Measurements from ENCODE around the gene IAPP. TPM values are rescaled to one million over a fixed set of nuclear protein-coding genes. Genes with fewer than 3 reads are reported as not detected.
"Not testable (repeated sequence)": the region's sequence is repeated elsewhere in the genome, so short reads cannot be mapped to it uniquely, and the experiment has no call there.

Gene IAPP
- polyA plus RNA-seq, 6 donors from 2014 or later = not detected

DNA sequence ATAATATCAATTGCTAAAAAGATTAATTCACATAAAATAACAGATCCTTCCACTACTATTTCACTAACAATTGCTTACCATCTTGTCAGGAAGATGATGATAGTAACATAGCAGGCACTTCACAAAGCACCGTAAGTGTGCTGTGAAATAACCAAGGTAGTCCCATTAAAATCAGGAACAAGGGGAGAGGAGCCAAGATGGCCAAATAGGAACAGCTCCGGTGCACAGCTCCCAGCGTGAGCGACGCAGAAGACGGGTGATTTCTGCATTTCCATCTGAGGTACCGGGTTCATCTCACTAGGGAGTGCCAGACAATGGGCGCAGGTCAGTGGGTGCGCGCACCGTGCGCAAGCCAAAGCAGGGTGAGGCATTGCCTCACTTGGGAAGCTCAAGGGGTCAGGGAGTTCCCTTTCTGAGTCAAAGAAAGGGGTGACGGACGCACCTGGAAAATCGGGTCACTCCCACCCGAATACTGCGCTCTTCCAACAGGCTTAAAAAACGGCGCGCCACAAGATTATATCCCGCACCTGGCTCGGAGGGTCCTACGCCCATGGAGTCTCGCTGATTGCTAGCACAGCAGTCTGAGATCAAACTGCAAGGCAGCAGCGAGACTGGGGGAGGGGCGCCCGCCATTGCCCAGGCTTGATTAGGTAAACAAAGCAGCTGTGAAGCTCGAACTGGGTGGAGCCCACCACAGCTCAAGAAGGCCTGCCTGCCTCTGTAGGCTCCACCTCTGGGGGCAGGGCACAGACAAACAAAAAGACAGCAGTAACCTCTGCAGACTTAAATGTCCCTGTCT is 22.3 kb downstream of the IAPP start:
- H3K4me1 Mint-ChIP-seq; H3K4me3 Mint-ChIP-seq; H3K9me3 Mint-ChIP-seq; H3K36me3 Mint-ChIP-seq; H3K27ac Mint-ChIP-seq; DNase-seq; ATAC-seq (ENCODE audit: low read depth in 2 of 2): not testable (repeated sequence)
- H3K27me3 Mint-ChIP-seq = peaks cover 14 to 25% (median 17%) of the 10 kb centered on the region in 3 donors

DNA sequence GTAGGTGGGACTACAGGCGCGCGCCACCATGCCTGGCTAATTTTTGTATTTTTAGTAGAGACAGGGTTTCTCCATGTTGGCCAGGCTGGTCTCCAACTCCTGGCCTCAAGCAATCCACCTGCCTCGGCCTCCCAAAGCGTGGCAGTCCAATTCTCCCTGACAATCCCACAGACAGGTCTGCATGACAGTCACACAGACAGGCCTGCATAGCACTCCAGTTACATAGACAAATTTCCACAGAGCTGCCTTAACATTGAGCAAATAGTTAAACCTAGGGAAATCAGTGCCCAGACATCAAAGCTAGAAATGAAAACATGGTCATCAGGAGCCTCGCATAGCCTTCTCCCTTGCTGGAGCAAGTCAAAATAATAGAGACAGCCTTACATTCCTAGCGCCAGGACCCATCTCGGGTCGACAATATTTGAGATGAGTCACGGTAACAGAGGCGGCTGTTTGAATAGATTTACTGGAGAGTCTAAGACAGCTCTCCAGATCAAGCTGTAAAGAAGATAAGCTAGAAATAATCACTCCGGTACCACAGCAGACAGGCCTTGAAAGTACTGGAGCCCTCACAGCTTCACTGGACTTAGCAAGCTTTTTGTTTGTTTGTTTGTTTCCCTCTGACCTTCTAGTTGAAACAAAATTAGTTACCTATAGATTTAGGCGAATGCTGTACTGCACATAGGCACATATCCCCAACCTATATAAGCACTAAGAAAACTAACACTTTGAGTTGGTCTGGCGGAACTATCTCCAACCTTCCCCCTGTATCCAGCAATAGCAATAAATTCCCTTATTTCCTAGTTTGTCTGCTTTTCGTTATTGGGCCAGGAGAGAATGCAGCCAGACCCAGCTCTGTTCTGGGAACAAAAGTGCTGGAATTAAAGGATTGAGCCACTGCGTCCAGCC is 40.9 kb downstream of the IAPP start:
- ATAC-seq (ENCODE audit: low read depth in 2 of 2) = no peak
- no peak for DNase-seq

DNA sequence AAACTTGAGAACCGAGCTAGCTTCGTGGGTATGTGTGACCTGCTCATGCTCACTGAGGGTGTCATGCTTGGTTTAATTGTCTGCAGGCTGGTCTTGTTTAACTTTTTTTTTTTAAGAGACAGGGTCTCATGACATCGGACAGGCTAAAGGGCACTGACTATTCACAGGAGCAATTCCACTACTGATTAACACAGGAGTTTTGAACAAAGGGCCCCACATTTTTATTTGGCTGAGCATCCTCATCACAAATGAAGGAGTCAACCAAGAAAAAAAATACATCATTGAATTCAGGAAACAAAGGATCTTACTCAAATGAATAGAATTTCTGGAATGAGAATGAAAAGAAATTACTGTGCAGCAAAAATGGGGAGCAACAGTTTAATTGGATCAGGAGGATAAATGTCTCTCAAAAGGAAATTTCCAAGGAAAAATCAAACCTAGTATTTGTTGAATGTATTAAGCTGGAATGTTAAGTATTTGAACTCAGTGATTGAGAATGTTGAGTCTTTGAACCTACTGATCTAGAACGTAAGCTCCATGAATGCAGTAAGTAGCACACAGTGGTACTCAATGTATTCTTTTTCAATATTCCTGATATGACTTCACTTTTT is 43.9 kb downstream of the IAPP start:
- ATAC-seq (ENCODE audit: low read depth in 2 of 2) (no peak), DNase-seq (no peak)
- no peaks in the 10 kb centered on the region for H3K9me3 Mint-ChIP-seq
- H3K27ac Mint-ChIP-seq = no peak overlapping the region
- H3K36me3 Mint-ChIP-seq = no peaks in the 10 kb centered on the region
- no peaks in the 10 kb centered on the region for H3K4me1 Mint-ChIP-seq
- peaks cover 19 to 37% (median 19%) of the 10 kb centered on the region in 3 donors for H3K27me3 Mint-ChIP-seq
- H3K4me3 Mint-ChIP-seq = no peak overlapping the region

More for the DNA sequence above, 40.9 kb downstream of the IAPP start:
- peaks cover 16 to 35% (median 28%) of the 10 kb centered on the region in 3 donors for H3K27me3 Mint-ChIP-seq
- no peaks in the 10 kb centered on the region for H3K36me3 Mint-ChIP-seq
- no peak overlapping the region for H3K27ac Mint-ChIP-seq
- H3K9me3 Mint-ChIP-seq = no peaks in the 10 kb centered on the region
- H3K4me3 Mint-ChIP-seq = no peak overlapping the region
- H3K4me1 Mint-ChIP-seq = no peaks in the 10 kb centered on the region

DNA sequence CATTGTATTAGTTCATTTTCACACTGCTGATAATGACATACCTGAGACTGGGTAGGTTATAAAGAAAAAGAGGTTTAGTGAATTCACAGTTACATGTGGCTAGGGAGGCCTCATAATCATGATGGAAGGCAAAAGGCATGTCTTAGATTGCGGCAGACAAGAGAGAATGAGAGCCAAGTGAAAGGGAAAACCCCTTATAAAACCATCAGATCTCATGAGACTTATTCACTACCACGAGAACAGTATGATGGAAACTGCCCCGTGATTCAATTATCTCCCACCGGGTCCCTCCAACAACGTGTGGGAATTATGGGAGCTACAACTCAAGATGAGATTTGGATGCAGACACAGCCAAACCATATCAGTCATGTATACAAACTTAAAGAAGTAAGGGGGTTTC is 45.7 kb downstream of the IAPP start:
- not testable (repeated sequence) for H3K27ac Mint-ChIP-seq; DNase-seq; ATAC-seq (ENCODE audit: low read depth in 2 of 2); H3K4me3 Mint-ChIP-seq; H3K36me3 Mint-ChIP-seq; H3K4me1 Mint-ChIP-seq; H3K9me3 Mint-ChIP-seq
- H3K27me3 Mint-ChIP-seq = peaks cover 19 to 43% (median 24%) of the 10 kb centered on the region in 3 donors

DNA sequence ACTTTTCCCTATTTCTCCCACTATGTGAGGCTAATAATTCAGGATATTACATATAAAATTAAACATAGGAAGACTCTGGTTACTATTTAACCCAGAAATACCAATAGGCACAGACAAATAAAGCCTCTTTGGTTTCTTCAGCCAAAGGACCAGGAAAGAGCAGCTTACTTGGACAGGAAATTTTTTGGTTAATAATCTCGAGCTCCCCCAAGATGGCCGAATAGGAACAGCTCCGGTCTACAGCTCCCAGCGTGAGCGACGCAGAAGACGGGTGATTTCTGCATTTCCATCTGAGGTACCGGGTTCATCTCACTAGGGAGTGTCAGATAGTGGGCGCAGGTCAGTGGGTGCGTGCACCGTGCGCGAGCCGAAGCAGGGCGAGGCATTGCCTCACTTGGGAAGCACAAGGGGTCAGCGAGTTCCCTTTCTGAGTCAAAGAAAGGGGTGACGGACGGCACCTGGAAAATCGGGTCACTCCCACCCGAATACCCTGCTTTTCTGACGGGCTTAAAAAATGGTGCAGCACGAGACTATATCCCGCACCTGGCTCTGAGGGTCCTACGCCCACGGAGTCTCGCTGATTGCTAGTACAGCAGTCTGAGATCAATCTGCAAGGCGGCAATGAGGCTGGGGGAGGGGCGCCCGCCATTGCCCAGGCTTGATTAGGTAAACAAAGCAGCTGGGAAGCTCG is 46.5 kb downstream of the IAPP start:
- H3K4me1 Mint-ChIP-seq, H3K27ac Mint-ChIP-seq: not testable (repeated sequence)

DNA sequence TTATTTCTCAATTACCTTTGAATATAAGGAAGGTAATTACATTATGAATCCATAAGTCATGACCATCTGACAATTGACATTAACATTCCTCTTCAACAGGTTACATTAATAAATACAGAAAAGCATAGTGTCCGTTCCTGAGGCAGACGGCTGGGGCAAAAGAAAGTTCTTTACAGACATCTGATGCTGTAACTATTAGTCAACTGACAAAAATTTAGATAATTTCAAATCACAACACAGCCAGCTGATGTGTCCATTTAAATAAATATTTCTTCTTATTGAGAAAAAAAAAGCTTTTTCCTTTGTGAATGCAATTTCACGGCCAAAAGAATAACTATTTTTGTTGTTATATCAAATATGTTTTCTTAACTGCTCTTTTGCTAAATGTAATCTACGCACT is 55.5 kb downstream of the IAPP start:
- H3K27ac Mint-ChIP-seq = no peak overlapping the region
- peaks cover 0 to 10% (median 5%) of the 10 kb centered on the region in 7 donors for H3K9me3 Mint-ChIP-seq
- H3K4me1 Mint-ChIP-seq = no peaks in the 10 kb centered on the region
- H3K36me3 Mint-ChIP-seq = no peaks in the 10 kb centered on the region
- H3K4me3 Mint-ChIP-seq = no peak overlapping the region
- ATAC-seq (ENCODE audit: low read depth in 2 of 2) (no peak), DNase-seq (no peak)
- peaks cover 23 to 34% (median 30%) of the 10 kb centered on the region in 3 donors for H3K27me3 Mint-ChIP-seq

More for the DNA sequence above, 46.5 kb downstream of the IAPP start:
- DNase-seq; H3K36me3 Mint-ChIP-seq; H3K9me3 Mint-ChIP-seq; H3K4me3 Mint-ChIP-seq; ATAC-seq (ENCODE audit: low read depth in 2 of 2): not testable (repeated sequence)
- H3K27me3 Mint-ChIP-seq = peaks cover 19 to 43% (median 24%) of the 10 kb centered on the region in 3 donors

Other genes with a start within 250 kb of the IAPP start
- not detected for gene SLCO1B1, start 241.7 kb upstream of the IAPP start, polyA plus RNA-seq (ENCODE audit: low read depth in 6 of 6)
- gene SLCO1A2, start 38.0 kb upstream of the IAPP start, polyA plus RNA-seq (ENCODE audit: low read depth in 6 of 6) = not detected
- gene PYROXD1, start 64.8 kb downstream of the IAPP start, polyA plus RNA-seq (ENCODE audit: low read depth in 6 of 6) = 10 to 100 TPM; 21.8 to 35.5 (median 26.4) TPM
- 10 to 100 TPM; 25.0 to 77.3 (median 60.6) TPM for gene RECQL, start 128.7 kb downstream of the IAPP start, polyA plus RNA-seq (ENCODE audit: low read depth in 6 of 6)
- 10 to 100 TPM in 5 of 6 donors, 1 to 10 TPM in 1; 9.1 to 21.8 (median 19.7) TPM for gene GOLT1B, start 128.9 kb downstream of the IAPP start, polyA plus RNA-seq (ENCODE audit: low read depth in 6 of 6)
- gene SPX, start 153.4 kb downstream of the IAPP start, polyA plus RNA-seq (ENCODE audit: low read depth in 6 of 6) = under 1 TPM in 3 of 6 donors, not detected in 3; 0.47 to 0.65 (median 0.65) TPM
- gene GYS2, start 231.9 kb downstream of the IAPP start, polyA plus RNA-seq (ENCODE audit: low read depth in 6 of 6) = not detected